HG03432 (cell line): ENCODE data around the gene BET1L.
"Not testable (repeated sequence)": the region's sequence is repeated elsewhere in the genome, so short reads cannot be mapped to it uniquely, and the experiment has no call there.

ENCODE experiments used
- ATAC-seq: cut with Tn5 transposase; IDR thresholded peaks from one replicate; pipeline ENCODE4 v1.9.1; 2021; ENCODE audit warnings: mild to moderate bottlenecking, moderate library complexity; ENCODE audit not compliant: unreplicated experiment

The BET1L gene

GRCh38 chr11:230431-230830, 23.2 kb upstream of the BET1L start:
- no peak for ATAC-seq

DNA sequence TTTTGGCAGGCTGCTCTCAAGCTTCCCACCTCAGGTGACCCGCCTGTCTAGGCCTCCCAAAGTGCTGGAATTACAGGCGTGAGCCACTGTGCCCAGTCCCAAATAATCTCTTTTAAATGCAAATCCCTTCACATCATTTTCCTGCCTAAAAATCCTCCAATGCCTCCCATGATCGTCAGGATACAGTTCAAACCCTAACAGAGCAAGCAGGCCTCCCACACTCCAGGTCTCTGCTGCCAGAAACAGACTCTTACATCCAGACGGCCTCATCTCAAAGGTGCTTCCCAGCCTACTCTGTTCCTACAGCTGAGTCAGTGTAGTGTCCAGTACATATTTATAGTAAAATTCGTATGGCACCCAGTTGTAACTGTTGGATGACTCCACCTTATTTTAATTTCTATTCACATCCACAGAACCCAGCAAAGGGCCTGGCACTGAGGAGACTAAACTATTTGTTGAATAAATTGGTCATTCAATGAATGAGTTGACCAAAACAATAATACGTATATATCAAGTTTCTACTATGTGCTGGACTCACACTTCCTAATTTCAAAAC, 20.7 kb upstream of the BET1L start:
- ATAC-seq: no peak

GRCh38 chr11:225734-226453, 18.7 kb upstream of the BET1L start:
- ATAC-seq: no peak

- no peak for ATAC-seq
These were observed 17.2 kb upstream of the BET1L start for GRCh38 chr11:224424-224823.

DNA sequence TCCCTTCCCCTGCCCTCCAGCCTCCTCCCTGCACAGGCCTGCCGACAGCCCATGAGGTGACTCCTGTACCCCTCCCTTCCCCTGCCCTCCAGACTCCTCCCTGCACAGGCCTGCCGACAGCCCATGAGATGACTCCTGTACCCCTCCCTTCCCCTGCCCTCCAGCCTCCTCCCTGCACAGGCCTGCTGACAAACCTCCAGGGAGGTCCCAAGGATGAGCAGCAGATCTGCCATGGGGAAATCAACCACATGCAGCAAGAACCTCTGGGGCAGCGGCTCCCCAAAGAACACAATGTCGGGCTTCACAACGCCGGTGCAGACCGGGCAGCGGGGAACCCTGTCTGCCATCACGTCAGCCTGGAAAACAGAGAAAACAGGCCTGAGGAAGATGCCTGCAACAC, 16.7 kb upstream of the BET1L start:
- no peak for ATAC-seq

- ATAC-seq: no peak
These were observed 16.0 kb upstream of the BET1L start for GRCh38 chr11:223026-223789.

DNA sequence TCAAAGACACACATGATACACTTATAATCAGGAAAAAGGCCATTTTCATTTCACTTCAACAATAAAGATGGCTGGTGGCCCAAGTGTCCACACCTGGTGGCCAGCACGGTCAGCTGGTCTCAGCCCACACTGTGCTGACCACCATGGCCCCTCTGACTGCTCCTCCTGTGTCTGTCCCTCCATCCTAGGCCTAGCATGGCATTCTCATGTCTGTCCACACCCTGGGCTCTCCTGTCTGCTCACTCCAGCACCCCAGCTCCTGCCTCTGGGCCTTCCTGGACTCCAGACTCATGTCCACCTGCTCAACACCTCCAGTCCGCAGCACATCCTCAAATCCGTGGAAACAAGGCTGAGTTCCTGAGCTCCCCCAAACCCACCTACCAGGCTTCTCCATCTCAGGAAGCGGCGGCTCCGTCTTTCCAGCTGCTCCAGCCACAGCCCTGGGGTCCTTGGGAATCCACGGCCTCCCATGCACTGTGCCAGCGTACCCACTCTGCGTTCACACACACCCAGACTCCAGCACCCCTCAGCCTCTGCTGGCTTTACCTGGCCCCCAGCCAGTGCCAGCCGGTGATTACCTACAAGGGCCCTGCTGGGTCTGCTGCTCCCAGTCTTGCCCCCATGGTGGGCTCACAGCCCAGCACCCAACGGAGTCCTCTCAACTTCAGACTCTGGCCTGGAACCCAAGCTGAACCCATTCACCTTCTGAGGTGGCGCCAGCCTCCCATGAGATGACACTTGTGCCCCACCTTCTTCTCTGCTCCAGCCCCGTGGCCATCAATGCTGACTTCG, 15.0 kb upstream of the BET1L start:
- no peak for ATAC-seq

GRCh38 chr11:221539-221938, 14.3 kb upstream of the BET1L start:
- no peak for ATAC-seq

DNA sequence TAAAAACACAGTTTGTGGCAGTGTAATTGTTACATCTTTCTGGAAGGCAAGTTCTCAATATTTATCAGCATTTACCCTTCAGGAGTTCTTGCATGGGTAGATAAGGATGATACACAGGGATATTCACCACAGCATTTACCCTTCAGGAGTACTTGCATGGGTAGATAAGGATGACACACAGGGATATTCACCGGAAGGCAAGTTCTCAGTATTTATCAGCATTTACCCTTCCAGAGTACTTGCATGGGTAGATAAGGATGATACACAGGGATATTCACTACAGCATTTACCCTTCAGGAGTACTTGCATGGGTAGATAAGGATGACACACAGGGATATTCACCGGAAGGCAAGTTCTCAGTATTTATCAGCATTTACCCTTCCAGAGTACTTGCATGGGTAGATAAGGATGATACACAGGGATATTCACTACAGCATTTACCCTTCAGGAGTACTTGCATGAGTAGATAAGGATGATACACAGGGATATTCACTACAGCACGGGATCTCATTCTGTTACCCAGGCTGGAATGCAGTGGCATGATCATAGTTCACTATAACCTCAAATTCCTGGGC, 13.5 kb upstream of the BET1L start:
- not testable (repeated sequence) for ATAC-seq

- ATAC-seq: no peak
These were observed 11.8 kb upstream of the BET1L start for GRCh38 chr11:218815-219593.

- no peak for ATAC-seq
These were observed 10.5 kb upstream of the BET1L start for GRCh38 chr11:217704-218103.

DNA sequence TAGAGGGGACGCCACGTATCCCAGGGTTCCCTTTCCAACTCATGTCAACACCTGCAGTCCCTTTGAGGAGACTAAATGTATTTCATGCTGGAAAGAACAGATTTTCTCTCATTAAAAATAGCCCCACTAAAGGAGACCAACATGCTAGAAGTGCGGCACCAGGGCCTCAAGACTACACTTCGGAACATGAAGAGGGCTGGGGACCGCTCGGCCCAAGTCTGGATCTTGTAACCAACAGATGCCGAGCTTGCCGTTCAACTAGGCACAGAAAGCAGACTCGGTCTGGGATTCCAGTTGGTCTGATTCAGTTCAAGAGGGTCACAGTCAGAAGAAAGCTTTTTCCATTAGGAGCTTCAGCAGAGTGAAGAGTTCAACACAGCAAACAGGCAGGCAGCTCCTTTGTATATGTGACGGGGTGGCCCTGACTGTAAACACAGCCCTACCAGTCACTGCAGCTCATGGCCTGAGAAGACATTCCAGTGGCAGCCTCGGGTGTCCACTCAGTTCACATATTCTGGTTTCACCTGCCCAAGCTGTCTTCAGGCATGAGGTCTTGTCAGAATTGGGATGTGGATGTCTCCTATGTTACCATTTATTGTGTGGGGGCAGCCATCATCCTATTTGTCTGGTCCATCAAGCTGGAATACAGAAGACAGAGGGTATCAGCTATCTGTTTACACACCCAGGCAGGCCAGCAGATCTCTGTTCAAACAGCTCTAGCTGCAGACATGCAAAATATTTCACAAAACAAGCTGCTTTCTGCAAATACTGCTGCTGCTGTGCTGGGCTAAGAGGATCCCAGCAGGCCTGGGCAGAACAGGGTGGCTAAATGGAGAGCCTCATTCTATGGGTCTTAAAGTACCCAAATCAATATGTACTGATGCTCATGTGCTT, 9.1 kb upstream of the BET1L start:
- ATAC-seq: no peak

DNA sequence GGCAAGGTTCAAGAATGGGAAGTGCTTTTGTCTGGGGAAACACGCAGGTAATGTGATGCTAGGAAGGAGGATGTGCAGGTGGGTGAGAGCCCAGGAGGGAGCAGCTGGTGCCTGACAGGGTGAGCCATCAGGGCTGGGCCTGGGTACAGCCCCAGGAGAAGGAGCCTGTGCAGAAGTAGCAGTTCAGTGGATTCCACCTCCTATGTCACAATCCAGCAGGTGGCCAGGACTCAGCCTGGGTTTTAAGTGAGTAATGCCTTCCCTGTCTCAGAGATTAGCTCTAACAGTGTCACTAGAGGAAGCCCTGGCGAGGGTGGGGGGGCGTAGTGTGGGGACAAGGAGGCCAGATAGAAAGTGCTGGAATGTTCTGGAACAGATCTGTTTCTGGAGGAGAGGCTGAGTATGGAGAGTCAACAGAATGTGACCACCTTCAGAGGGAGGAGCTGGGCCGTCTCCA, 8.4 kb upstream of the BET1L start:
- ATAC-seq: no peak

GRCh38 chr11:214083-214482, 6.9 kb upstream of the BET1L start:
- no peak for ATAC-seq

- ATAC-seq: no peak
These were observed 5.9 kb upstream of the BET1L start for GRCh38 chr11:213111-213510.

GRCh38 chr11:212150-213100, 5.2 kb upstream of the BET1L start:
- ATAC-seq: no peak

DNA sequence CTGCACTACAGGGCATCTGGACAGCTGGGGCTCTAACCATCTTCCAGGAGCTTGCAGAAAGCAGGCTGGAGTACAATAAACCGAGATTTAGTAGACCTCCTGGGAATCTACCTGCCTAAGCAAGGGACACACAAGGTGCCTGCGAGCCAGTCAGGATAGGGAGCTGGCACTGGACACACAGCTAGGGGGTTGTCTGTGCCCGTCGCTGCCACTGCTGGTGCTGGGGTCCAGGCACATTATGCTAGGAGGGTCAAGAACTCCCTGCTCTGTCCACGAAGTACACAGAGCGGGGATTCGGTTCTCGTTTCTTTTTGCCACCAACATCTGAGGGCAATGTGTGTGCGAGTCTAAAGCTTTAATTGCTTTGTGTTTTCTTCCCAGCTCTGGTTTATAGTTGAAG, 4.5 kb upstream of the BET1L start:
- ATAC-seq: no peak

DNA sequence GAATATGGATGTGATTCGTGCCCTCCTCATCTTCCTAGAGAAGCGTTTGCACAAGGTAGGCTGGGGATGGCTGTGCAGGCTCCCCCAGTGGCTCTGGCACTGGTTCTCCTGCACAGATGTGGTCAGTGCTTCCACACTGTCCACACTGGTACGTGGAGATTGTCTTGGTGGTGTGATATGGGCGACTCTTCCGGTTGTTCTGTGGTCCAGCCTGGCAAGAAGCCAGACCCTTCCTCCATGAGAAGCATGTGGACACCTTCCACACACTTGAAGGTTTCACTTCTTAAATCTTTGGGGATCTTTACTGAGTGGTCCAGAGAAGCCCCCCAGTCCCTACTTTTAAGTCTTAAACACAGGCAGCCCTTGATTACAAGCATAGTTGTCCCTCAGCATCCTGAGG, 4.1 kb upstream of the BET1L start:
- ATAC-seq: no peak
